Occipital lobe (tissue), 2 donors: ENCODE measurements around the gene RBM34. TPM values are rescaled to one million over a fixed set of nuclear protein-coding genes. Genes with fewer than 3 reads are reported as not detected.
"Not testable (repeated sequence)": the region's sequence is repeated elsewhere in the genome, so short reads cannot be mapped to it uniquely, and the experiment has no call there.

Experiments used
- DNase-seq: peaks from one replicate; lab custom pipeline; 2025; lab: John Stamatoyannopoulos, UW
- total RNA-seq: library from RNA; depleted of rRNA; stranded (reverse); fragments of >200 nt; gene quantifications from one replicate; pipeline ENCODE4 v1.2.3, GENCODE V29; 2014

Gene RBM34
- total RNA-seq, 1 donor from 2014 or later: 43.5 TPM

- no peak for DNase-seq
These were observed 47.7 kb downstream of the RBM34 start for GRCh38 chr1:235113183-235113917.

DNA sequence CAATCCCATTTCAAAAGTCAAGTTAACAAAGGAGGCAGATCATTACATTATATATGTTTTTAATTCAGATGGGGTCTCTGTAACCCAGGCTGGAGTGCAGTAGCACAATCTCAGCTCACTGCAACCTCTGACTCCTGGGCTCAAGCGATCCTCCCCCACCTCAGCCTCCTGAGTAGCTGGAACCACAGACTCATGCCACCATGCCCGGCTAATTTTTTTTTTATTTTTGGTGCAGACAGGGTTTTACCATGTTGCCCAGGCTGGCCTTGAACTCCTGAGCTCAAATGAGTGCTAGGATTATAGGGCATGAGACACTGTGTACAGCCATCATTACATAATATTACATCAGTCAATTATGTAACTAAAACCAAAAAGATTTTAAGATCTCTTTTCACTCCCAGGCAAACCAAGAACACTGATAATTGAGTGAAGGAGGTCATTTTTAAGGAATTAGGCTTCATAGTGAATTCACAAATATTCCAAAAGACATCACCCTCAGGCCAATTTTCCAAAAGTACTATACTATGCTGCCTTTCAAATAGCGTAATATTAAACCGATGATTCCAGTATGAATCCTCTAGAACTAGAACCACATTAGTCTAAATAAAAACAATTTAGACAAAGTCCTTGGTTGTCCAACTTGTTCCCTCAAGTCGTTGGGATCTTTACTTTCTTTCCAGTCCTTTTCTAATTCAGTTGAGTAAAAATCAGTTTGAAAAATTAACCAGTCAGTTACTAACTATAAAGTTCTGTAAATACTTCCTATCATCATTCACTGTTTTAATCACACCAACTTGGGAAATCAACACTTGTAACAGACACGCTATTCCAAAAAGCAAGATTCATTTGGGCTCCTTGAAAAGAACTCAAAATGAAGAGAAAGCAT is 48.5 kb downstream of the RBM34 start:
- DNase-seq: no peak

- no peak for DNase-seq
These were observed 49.9 kb downstream of the RBM34 start for GRCh38 chr1:235111107-235111506.

DNA sequence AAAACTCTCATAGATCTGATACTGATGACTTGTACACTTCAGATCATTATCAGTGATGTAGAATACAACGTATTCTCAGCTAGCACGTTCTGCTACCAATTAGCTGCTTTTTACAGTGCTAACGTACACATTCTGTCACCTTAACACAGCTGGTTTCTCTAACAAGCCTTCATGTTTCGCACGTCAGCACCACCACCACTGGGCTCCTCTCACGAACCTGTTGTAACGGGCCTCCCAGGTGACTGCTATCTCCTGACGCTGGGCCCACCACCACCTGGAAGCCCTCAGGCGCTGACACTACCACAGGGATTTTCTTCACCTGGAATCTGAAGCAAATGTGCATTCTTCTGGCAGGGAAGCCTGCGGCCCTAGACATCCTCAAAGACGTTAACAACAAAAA is 52.2 kb downstream of the RBM34 start:
- DNase-seq: no peak

DNA sequence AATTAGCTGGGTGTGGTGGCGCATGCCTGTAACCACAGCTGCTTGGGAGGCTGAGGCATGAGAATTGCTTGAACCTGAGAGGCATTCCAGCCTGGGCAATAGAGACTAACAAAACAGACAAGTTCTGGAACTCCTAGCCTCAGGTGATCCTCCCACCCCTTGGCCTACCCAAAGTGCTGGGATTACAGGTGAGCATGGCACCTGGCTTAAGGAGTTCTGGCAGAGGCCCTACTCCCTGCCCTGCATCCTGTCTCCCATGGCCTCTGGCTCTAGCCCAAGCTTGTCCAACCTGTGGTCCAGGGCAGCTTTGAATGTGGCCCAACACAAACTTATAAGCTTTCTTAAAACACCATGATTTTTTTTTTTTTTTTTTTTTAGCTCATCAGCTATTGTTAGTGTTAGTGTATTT is 52.9 kb downstream of the RBM34 start:
- DNase-seq: no peak

DNA sequence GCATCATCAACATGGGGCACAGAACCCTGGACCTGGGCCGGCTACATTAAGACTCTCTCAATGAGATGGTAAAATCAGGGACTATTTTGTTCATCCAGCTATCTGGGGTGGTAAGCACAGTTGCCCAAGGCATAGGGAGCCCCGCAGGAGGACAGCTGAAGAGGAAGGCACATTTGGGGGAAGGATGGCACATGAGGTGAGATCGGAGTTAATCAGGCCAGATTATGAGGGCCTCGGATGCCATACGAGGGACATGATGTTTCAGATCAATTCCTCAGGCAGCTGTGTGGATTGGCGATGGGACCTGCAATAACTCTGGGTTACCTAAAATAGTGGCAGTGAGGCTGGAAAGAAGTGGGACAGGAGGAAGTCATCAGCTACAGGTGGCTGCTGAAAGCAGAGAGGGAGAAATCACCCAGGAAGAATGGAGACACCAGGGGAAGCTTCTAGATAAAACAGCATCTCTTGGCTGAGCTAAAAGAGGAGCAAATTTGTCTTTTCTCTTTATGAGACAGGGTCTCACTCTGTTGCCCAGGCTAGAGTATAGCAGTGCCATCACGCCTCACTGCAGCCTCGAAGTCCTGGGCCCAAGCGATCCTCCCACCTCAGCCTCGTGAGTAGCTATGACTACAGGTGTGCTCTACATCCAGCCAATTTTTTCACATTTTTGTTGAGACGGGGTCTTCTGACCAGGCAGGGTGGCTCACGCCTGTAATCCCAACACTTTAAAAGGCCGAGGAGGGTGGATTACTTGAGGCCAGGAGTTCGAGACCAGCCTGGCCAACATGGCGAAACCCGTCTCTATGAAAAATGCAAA is 53.5 kb downstream of the RBM34 start:
- no peak for DNase-seq

GRCh38 chr1:235106457-235106856 is 54.6 kb downstream of the RBM34 start:
- DNase-seq: no peak

- DNase-seq: no peak
These were observed 55.7 kb downstream of the RBM34 start for GRCh38 chr1:235105051-235106043.

- peak; percentile 24 for DNase-seq
These were observed 58.0 kb downstream of the RBM34 start for GRCh38 chr1:235102993-235103411.

DNA sequence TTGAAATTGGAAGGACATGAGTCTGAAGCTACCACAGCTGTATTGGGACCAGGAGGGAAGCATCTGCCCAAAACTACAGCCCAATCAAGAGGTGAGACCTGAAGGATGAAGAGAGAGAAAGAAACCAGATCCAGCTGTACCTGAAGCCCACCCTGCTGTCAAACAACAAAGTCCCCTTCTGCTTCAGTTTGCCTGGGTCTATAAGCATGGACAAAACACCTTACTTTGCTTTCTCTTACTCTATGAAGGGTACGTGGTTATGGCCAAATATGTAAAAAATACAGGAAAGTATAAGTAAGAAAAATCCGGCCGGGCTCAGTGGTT is 58.8 kb downstream of the RBM34 start:
- no peak for DNase-seq

GRCh38 chr1:235101558-235102258 is 59.3 kb downstream of the RBM34 start:
- peak; percentile 35 for DNase-seq

DNA sequence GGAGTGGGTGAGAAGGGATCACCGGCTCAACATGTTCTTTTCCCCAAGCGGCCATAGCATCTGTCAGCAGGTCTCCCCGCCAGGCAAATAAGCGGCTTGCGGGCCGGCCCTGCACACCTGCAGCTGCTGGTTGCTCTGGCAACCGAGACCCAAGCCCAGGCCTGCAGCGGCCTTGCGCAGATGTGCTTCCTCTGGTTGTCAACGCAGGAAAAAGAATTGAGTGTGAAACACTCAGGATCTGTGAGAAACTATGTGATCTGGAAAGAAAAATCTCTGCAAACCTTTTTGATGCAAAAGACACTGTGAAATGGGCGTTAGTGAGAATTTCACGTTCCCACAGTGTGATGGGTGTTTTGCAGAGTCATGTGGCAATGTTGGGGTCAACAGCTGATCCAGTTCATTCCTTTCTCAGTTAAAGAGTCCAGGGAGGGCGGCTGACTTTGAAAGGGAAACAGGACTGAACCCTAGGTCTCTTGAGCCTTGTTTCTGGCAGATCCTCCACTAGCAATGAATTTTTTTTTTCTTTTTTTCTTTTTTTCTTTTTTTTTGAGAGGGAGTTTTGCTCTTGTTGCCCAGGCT is 60.8 kb downstream of the RBM34 start:
- no peak for DNase-seq

DNA sequence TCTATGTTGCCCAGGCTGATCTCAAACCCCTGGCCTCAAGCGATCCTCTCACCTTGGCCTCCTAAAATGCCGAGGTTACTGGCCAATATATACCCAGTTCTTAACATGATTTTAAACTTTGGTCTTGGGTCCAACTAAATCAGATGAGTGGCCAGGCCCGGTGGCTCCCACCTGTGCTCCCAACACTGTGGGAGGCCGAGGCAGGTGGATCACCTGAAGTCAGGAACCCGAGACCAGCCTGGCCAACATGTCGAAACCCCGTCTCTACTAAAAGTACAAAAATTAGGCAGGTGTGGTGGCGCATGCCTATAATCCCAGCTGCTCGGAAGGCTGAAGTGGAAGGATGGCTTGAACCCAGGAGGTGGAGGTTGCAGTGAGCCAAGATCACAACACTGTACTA is 62.1 kb downstream of the RBM34 start:
- no peak for DNase-seq

DNA sequence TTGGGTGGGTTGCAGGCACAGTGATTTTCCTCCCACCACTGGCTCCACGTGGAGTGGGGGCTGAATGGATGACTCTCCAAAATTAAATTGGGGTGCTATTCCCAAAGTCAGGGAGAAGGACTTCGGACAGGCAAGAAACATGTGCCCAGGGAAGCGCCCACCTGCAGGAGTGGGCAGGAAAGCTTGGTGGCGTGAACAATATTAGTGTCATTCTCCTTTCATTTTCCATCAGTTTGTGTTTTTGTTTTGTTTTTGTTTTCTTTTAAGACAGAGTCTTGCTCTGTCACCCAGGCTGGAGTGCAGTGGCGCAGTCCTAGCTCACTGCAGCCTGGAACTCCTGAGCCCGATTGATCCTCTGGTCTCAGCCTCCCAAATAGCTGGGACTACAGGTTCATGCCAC is 62.5 kb downstream of the RBM34 start:
- no peak for DNase-seq

- not testable (repeated sequence) for DNase-seq
These were observed 63.5 kb downstream of the RBM34 start for GRCh38 chr1:235097501-235097900.

- no peak for DNase-seq
These were observed 65.0 kb downstream of the RBM34 start for GRCh38 chr1:235095938-235096562.

GRCh38 chr1:235093696-235094592 is 67.1 kb downstream of the RBM34 start:
- peak; percentile 39 for DNase-seq

- peak; percentile 37 for DNase-seq
These were observed 67.9 kb downstream of the RBM34 start for GRCh38 chr1:235093013-235093695.
